Right hindlimb (tissue), 1 donor: ENCODE results near the gene JPH3.
A peak's percentile ranks its signal among the peaks of the same experiment; 100 is the strongest.

Experiments
- DNase-seq: peaks from one replicate; pipeline ENCODE4 v3.0.0-alpha.2; 2018

JPH3 gene

DNA sequence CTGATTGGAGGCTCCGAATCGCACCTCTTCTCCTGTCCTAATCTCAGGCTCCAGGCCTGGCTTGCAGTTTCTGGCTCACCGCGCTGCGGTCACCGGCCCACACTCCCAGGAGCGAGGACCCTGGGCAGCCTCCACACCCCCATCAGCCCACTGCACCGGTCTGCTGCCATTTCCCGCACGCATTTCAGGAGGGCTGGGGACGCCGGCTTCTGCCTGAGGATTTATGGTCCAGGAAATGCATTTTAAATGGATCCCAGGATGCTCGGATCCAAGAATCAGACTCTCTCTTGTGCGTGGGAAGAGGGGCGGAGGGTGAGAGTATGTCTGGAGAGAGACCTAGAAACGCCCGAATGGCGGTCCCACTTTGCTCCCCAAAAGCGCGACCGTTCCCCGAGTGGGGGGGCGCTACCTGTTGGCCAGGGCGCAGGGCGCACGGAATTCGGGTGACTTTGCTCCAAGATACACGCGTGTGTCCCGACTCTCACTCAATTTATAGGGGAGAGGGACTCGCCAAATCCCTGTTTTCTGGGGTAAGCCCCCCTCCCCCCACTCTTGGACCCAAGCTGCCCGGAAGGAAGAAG, 817 bp upstream of the JPH3 start:
- DNase-seq, result no peak

DNA sequence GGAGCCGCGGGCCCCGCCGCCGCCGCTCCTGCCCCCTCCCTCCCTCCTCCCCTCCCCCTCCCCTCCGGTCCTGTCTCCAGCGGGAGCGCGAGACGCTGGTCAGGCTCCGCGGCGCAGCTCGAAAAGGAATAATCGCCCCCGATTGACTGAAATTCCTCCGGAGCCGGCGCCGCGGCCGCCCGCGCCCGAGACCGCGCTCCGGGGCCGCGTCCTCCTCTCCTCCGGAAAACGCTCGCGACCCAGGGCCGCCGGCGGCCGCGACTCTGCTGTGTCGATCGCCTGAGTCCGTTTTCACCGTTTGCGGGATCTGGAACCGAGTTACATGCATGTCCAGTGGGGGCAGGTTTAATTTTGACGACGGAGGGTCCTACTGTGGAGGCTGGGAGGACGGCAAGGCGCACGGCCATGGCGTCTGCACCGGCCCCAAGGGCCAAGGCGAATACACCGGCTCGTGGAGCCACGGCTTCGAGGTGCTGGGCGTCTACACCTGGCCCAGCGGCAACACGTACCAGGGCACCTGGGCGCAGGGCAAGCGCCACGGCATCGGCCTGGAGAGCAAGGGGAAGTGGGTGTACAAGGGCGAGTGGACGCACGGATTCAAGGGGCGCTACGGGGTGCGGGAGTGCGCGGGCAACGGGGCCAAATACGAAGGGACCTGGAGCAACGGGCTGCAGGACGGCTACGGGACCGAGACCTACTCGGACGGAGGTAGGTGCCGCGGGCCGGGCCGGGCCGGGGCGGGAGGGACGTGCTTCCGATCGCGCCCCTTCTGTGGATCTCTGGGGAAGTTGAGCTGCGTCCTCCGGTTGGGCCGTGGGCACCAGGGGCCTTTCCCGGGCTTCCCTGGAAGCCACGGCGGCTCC, 744 bp downstream of the JPH3 start:
- no peak for DNase-seq

DNA sequence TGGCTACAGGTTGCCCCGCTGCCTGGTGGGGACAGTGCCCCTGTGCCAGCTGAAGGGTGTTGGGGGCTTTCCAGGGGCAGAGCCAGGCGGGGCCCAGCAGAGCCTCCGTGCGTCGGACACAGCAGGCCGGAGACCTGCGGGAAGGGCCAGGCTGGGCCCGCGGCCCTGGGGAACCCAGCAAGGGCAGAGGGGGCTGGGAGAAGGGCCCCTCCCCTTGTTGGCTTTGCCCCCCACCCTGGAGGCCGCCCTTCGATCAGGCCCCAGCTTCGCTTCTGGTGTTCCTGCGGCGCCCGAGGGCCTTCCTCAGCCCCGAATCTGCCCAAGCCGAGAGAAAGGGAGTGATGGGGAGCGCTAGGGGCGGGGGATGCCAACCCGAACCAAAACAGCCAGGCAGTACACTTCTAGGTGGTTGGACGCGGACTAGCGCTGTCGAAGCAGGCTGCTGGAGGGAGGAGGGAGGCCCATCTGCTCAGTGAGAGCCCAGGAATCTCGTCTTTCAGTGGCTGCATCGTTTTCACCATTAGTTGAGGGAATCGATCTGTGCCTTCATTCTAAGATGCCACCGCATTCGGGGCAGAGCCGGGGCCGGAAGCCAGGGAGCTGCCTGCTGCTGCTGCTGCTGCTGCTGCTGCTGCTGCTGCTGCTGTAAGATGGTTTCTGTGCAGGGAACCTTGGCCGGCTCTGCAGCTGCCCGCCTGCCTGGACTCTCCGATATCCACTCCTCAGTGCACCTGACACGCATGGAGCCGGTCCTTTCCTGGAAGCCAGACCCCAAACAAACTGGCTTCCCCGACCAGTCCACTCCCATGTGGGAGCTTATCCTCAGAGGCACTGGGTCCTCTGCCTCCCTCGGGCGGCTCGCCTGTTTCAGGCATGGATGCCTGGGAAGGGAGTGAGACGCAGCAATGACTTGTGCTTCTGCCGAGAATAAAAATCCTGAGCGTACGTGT, 1.7 kb downstream of the JPH3 start:
- no peak for DNase-seq

DNA sequence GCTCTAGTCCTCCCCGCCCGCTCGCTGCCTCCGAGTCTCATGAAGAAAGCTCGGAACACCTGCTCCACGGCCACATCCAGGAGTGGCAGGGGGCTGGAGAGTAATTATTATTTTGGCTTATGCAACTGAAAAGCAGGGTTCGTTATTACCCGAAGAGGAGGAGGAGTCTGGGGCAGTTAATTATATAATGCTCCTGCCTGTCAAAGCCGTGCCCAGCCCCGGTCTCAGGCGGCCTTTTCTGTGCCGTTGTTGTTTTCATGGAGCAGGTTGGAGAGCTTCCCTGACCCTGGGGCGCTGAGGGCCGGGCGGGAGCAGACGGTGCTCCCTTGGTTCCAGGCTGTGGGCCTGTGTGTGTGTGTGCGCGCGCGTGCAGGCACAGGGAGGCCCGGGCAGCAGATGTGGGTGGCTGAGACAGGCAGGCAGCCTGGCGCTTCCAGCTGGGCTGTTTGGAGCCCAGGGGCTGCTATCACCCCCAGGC, 2.4 kb downstream of the JPH3 start:
- DNase-seq, result no peak

DNA sequence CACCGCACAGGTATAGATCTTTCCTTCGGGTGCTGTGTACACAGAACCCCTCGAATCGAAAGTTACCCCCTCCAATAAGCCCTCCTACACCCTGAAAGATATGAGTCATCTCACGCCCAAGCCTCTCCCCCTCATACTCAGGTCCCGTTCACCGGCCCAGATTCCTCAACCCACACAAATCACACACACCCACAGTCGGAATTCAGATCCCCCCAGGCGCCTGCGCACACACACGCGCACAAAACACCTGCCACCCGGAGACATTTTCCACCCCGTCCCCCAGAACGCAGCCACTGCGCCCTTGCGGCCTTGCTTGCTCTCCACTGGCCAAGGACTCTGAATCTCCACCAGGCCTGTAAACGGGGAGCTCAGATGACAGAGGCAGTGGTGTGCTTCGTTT, 4.9 kb downstream of the JPH3 start:
- no peak for DNase-seq

DNA sequence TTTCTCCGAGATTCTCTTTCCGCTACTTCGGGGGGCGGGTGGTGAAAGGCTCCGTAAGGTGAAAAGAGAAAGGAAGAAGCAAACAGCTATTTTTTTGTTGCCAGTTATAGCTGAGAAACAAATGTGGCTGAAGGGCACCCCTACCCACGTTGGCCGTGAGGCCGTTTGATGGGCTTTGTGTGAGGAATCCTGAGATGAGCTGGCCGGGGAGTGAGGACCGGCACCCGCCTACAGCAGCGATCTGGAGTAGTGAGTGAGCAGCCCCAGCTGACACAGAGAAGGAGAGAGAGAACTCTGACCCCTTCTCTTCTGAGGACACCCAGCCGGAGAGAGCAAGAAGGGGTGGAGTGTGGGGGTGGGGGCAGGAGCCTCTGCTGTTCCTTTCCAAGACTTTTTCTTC, 5.6 kb downstream of the JPH3 start:
- DNase-seq, result no peak

DNA sequence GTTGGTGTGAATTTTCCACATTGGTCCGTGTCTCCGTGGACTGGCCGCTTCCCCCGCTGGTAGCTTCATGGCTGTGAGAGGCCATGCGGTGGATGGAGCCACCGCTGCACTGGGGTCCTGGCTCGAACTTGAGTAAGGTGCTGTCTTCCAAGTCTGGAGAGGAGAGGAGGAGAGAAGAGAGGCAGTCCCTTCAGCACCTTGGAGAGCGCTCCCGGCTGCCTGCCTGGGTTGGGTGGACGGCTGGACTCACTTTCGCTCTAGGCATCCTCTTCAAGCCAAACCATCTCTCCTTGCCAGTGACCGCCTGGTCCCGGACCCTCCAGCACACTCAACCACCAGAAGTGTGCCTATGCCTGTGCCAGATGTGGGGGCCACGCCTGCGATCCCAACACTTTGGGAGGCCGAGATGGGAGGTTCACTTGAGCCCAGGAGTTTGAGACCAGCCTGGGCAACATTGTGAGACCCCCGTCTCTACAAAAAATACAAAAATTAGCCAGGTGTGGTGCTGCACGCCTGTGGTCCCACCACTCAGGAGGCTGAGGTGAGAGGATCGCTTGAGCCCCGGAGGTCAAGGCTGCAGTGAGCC, 6.2 kb downstream of the JPH3 start:
- DNase-seq, result peak; percentile 80

DNA sequence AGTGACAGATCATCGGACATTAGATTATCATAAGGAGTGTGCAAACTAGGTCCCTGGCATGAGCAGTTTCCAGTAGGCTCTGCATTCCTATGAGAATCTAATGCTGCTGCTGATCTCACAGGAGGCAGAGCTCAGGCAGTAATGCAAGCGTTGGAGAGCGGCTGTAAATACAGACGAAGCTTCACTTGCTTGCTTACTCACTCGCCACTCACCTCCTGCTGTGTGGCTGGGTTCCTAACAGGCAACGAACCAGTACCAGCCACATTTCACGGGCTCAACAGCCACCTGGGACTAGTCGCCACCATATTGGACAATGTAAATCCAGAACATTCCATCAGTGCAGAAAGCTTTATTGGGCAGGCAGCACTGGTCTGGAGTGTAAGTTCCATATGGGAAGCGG, 7.7 kb downstream of the JPH3 start:
- DNase-seq, result no peak

DNA sequence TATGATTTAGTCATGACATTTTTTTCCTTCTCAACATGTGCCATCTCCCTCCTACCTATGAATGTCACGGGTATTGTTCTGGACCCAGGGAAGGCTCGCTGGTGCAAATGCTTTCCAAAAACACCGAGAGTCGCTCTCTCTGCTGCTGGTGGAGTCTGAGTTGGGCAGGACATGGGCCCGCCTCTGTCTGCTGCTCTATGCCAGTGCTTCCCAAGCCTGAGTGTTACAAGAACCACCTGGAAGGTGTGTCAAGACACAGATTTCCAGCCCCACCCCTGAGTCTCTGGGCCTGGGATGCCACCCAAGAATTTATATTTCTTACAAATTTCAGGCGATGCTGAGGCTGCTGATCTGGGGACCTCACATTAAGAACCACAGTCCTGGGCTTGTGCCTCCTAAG, 9.1 kb downstream of the JPH3 start:
- no peak for DNase-seq

DNA sequence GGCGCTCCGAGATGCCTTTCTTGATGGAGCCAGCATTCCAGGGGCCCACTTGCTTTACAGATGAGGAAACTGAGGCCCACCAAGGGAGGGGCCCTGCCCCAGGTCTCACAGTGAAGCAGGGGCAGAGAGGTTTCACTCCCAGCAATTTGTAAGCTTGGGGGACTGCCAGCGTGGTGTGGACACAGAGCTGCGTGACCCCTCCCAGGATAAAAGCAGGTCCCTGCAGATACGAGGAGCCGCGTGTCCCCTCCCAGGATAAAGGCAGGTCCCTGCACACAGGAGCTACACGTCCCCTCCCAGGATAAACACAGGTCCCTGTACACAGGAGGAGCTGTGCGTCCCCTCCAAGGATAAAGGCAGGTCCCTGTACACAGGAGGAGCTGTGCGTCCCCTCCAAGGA, 11.7 kb downstream of the JPH3 start:
- no peak for DNase-seq

DNA sequence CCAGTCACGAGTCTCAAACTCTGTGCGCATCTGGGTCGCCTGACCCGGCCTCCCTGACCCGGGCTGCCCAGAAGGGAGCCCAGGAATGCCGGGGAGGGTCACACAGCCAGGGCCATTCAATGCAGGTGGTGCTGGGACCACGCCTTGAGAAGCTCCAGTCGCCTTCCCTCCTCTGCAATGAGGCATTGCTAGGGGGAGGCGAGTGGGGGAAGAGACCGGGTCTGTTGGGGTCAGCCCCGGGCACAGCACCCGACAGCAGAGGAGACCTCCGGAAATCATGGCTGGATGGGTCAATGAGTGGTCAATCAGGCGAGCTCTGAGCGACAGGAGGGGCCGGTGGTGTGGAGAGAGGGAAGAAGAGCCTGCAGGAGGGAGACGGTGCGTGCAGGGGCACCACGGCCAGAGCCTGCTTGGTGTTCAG, 13.3 kb downstream of the JPH3 start:
- DNase-seq, result no peak

DNA sequence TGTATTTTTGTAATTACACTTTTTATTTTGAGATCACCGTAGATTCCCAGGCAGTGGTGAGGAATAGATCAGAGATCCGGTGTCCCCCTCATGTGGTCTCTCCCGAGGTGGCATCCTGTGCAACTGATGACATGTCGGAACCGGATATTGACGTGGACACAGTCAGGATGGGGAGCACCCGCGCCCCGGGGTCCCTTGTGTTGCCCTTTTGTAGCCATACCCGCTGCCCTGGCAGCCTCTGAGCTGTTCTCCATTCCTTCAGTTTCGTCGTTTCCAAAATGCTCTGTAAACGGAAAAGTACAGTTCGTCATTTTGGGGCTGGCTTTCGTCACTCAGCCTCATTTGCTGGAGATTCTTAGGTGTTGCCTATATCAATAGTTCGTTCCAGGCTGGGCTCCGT, 14.2 kb downstream of the JPH3 start:
- no peak for DNase-seq

DNA sequence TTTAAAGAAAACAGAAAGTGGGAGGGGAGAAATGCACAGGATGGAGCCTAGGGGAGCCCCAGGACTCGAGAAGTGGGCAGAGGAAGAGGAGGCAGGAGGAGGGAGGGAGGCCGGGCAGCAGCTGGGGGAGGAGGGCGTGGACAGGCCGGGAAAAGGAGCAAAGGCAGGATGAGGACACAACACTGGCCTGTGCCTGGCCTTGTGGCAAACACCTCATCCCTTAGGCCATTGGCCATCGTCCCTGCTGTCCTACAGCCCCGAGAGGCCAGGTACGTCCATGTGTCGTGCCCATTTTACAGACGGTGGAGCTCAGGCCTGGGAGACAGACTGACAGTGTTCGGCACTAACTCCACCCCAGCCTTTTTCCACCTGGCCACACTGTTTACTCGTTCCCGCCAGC, 15.9 kb downstream of the JPH3 start:
- DNase-seq, result no peak

DNA sequence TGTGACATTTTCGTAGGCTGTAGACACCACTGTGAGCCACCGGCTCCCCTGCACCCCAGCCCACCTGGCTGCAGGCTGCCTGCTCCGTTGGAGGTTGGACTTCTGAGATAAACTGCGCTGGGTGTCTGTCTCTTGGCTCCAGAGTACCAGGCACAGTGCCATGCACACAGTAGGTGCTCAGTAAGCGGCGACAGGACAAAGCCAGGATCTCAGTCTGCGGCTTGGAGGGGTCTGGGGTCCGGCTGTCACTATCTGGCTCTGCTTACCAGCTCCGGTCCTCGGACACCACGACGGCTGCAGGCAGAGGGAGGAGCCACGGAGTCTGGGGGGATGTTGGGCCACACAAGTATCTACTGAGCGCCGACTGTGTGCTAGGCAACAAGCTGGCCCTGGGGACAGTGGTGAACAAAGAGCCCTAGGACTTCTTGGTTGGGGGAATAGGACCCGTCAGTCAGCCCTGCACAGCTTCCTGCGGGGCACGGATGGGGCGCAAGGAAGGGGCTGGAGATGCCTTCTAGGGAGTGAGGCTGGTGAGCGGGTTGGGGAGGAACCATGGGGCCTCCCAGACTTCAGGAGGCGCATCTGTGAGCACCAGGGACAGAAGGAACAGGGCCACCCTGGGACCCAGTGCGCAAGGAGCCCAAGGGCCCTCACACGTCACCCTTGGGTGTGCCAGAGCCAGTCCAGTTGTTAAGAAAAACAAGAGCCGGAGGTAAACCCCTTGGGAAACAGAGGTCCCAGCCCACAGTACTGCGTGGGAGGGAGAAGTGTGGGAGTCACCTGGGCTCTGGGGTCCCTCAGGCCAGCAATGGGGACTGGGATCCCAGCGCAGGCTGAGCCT, 17.3 kb downstream of the JPH3 start:
- no peak for DNase-seq

DNA sequence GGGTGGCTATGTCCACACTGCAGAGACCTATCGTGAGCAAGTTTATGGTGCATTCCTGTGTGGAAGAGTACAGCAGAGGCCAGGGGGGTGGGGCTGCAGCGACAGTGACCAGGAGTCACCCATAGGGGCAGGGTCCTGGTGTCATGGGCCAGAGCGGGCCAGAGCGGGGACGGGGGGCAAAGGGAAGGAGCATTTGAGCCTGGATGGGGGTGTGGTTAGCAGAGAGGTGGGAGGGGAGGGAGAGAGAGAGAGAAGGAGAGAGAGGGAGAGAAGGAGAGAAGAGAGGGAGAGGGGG, 17.8 kb downstream of the JPH3 start:
- DNase-seq, result no peak

DNA sequence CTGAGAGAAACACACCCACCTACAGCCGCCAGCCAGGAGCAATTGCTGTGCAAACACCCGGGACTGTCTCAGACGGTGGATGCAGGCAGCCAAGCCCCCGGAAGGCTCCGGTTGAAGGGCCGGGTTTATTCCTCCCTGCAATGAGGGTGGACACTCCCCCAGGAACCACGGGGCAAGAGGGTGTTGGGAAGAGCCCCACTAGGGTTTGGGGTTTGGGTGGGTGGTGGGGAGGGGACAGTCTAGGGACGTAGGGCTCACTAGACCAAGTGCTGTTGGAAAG, 19.2 kb downstream of the JPH3 start:
- DNase-seq, result no peak

DNA sequence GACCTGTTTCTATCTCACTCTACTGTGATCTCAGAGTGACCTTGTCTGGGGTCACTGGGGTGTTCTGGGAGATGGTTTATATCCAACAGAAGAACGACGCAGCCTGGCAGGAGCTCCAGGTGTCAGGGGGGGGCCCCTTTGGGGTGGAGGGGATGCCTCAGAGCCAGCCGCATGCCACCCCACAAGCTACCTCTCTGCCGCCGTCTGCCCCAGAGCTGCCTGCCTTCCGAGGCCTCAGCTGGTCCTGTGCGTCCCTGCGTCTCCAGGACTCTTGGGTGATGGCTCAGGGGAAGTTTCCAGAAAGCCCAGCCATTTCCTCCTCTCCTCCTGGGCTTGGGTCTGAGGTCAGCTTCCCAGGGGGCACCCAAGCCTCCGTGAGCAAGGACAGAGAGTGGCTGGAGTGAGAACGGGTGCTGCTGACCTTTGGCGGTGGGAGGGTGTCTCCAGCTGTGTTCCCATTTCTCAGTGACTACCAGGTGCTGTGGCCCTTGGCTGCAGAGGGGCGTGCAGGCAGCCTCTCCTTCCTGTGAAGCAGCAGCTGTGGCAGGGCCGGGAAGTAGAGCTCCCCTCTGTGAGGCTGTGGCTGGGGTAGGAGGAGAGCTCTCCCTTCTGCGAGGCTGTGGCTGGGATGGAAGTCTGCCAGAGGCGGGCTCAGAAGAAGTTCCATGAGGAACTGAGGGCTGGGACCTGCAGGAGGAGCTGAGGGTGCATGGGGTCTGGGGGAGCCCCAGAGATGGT, 19.8 kb downstream of the JPH3 start:
- DNase-seq, result peak; percentile 58

DNA sequence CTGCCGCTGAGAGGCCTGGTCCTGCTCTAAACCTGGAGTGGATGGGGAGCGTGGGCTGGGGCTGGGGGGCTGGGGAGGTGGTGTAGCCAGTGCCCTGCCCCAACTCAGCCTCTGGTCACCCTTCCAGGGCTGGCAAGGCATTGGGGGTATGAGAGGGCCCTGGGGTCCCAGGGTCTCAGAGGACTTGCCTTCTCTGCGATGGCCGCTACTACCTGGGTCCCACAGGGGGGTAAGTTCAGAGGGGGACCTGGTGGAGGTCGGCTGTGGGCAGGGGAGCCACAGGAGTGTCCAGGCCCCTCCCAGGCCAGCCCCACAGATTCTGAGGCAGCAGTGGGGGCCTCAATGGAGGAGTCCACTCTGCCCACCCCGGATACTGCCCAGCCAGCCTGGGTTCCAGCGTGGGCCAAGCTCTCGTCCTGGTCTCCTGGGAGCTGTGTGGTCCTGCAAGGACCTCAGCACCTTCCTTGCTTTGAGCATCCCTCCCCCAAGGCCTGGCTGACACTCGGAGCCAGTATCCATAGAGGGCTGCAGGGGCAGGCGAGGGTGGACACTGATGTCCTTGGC, 20.5 kb downstream of the JPH3 start:
- DNase-seq, result no peak

DNA sequence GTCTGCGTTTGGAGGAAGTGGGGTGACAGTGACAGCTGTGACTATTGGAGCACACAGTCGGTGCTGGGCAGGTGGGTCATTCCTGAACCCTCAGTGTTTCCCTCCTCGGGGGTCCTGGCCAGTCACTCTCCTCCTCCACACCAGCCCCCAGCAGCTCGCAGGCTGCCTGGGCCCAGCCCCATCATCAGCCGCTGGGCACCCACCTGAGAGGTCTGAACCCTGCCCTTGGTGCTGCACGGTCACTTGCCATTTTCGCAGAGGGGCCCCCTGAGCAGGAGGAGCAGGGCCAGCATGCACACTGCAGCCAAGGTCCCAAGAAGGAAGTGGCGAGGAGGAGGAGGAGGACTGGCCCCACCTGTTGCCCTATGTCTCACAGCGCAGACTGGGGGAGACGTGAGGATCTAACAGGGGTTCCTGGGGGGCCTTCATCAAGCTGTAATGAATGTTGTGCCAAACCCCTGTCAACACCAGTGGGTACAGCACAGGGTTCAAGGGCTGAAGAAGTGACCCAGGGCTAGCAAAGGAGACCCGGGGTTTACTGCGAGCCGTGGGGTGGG, 23.0 kb downstream of the JPH3 start:
- no peak for DNase-seq

DNA sequence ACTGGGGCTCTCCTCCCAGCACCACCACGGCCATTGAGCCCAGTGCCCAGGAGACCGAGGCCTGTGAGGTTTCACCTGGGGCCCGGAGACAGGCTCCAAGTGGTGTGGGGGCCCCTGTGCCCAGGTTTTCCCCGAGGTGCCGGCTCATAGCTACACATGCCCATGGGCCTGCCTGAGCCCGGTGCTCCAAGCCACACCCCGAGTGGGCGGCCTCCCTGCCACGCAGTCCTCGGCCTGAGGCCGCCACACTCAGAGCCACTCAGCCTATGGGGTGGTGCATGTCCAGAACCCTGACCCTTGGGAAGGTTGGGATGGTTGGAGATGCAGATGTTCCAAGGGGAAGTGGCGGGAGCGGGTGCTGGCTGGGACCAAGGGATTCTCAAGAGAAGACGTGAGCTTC, 24.1 kb downstream of the JPH3 start:
- no peak for DNase-seq

DNA sequence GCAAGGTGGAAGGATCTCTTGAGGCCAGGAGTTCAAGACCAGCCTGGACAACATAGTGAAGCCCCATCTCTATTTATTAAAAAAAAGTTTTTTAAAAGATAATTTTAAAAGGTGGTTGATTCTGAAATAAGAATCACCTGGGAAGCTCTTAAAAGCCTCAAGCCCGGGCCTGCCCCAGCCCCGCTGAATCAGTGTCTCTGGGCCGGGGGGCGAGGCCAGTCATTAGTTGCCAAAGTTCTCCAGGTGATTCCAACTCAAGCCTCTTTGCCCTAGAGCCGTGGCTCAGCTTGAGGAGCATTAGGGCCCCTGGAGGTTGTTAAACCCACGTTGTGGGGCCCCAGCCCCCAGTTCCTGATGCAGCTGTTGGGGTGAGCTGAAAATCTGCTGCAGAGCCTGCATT, 24.6 kb downstream of the JPH3 start:
- no peak for DNase-seq
